Activated CD8-positive, alpha-beta T cell treated with anti-CD3 and anti-CD28 coated beads for 36 hours (primary cell): ENCODE results near the gene EIF1AD. TPM values are rescaled to one million over a fixed set of nuclear protein-coding genes. Genes with fewer than 3 reads are reported as not detected.

Experiments used
- ATAC-seq: fragments of 200-7000 bp; cut with Tn5 transposase; one replicate; pipeline ENCODE4 v1.10.0; 2021; ENCODE audit warnings: mild to moderate bottlenecking, moderate library complexity
- CTCF ChIA-PET: fragments of 350-600 bp; sonication (Branson Sonifier 250); formaldehyde crosslinking; loops from one replicate; lab custom pipeline; 2021; ENCODE audit warnings: antibody characterized with exemption; lab: Charles Lee
- POLR2A ChIA-PET: fragments of 350-600 bp; sonication (Branson Sonifier 250); formaldehyde crosslinking; loops from one replicate; lab custom pipeline; 2021; ENCODE audit warnings: antibody characterized with exemption; lab: Charles Lee
- DNase-seq: peaks from one replicate; pipeline ENCODE4 v3.0.0-alpha.2; 2020
- H3K27ac Mint-ChIP-seq: one replicate; pipeline ENCODE4 v1.8.0; 2021; ENCODE audit warnings: mild to moderate bottlenecking, mixed read lengths
- H3K27me3 Mint-ChIP-seq: one replicate; pipeline ENCODE4 v1.8.0; 2021; ENCODE audit warnings: mixed read lengths
- H3K36me3 Mint-ChIP-seq: one replicate; pipeline ENCODE4 v1.8.0; 2021; ENCODE audit warnings: low read depth, mixed read lengths
- H3K4me1 Mint-ChIP-seq: one replicate; pipeline ENCODE4 v1.8.0; 2021; ENCODE audit warnings: low read depth, mixed read lengths
- H3K4me3 Mint-ChIP-seq: one replicate; pipeline ENCODE4 v1.8.0; 2021; ENCODE audit warnings: mild to moderate bottlenecking, moderate library complexity, mixed read lengths
- H3K9me3 Mint-ChIP-seq: one replicate; pipeline ENCODE4 v1.8.0; 2021; ENCODE audit warnings: mixed read lengths
- intact Hi-C: fragments of 100-400 bp; cut with micrococcal nuclease; formaldehyde crosslinking; loops from one replicate; pipeline ENCODE4 v1.10.0; 2022
- total RNA-seq, 2 experiments: library from RNA; stranded (reverse); gene quantifications; one replicate each; pipeline ENCODE4 v1.2.3, GENCODE V29; 2021
- TF ChIP-seq, protein P1 (sequence below): fragments of 200-600 bp; IDR thresholded peaks from one replicate; pipeline ENCODE4 v1.8.0; 2022; ENCODE audit warnings: antibody characterized with exemption, mild to moderate bottlenecking

EIF1AD gene
- total RNA-seq, 2 experiments from 2014 or later = 44.4 to 45.6 TPM

DNA sequence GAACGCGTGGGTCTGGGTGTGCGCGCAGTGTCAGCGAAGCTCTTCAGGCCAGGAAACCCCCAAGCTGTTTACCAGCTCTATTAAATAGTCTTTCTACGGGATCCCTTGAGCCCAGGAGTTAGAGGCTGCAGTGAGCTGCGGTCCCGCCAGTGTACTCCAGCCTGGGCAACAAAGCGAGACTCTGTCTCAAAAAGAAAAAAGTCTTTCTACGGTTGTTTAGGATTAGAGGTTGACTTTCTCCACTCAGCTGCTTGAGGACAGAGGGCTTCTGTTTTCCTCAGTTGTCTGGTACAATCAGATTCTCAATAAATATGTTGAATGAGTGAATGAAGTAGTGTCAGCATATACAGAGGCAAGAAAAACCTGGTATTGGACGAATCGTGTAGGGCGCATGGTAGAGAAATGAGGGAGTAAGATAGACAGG is 39.8 kb downstream of the EIF1AD start:
- CTCF ChIA-PET = interaction anchor here (2.5 to 3.6 kb wide), 3 partner anchors 71 to 77 kb away, joined by 12 to 17 read pairs (median 13); partner anchors contain the start of genes CCDC85B and FIBP
- Mint-ChIP-seq H3K4me1 (peaks cover 40% of the 10 kb centered on the region), H3K27ac (peak overlapping the region; percentile 84), H3K36me3 (peaks cover 41% of the 10 kb centered on the region), H3K4me3 (peak overlapping the region; percentile 82), H3K27me3 (no peaks in the 10 kb centered on the region), H3K9me3 (no peaks in the 10 kb centered on the region)
- ATAC-seq = no peak
- intact Hi-C loops = loop anchor here (10.0 kb wide), 1 partner anchor 67 kb away; the partner anchor contains the start of gene CCDC85B
- no peak for DNase-seq
- POLR2A ChIA-PET = interaction anchor here (0.6 to 7.2 kb wide), 8 partner anchors 14 to 71 kb away, joined by 3 to 54 read pairs (median 4); partner anchors contain the start of genes CCDC85B and FIBP
- TF ChIP-seq, protein P1, sequence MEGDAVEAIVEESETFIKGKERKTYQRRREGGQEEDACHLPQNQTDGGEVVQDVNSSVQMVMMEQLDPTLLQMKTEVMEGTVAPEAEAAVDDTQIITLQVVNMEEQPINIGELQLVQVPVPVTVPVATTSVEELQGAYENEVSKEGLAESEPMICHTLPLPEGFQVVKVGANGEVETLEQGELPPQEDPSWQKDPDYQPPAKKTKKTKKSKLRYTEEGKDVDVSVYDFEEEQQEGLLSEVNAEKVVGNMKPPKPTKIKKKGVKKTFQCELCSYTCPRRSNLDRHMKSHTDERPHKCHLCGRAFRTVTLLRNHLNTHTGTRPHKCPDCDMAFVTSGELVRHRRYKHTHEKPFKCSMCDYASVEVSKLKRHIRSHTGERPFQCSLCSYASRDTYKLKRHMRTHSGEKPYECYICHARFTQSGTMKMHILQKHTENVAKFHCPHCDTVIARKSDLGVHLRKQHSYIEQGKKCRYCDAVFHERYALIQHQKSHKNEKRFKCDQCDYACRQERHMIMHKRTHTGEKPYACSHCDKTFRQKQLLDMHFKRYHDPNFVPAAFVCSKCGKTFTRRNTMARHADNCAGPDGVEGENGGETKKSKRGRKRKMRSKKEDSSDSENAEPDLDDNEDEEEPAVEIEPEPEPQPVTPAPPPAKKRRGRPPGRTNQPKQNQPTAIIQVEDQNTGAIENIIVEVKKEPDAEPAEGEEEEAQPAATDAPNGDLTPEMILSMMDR = no peak

DNA sequence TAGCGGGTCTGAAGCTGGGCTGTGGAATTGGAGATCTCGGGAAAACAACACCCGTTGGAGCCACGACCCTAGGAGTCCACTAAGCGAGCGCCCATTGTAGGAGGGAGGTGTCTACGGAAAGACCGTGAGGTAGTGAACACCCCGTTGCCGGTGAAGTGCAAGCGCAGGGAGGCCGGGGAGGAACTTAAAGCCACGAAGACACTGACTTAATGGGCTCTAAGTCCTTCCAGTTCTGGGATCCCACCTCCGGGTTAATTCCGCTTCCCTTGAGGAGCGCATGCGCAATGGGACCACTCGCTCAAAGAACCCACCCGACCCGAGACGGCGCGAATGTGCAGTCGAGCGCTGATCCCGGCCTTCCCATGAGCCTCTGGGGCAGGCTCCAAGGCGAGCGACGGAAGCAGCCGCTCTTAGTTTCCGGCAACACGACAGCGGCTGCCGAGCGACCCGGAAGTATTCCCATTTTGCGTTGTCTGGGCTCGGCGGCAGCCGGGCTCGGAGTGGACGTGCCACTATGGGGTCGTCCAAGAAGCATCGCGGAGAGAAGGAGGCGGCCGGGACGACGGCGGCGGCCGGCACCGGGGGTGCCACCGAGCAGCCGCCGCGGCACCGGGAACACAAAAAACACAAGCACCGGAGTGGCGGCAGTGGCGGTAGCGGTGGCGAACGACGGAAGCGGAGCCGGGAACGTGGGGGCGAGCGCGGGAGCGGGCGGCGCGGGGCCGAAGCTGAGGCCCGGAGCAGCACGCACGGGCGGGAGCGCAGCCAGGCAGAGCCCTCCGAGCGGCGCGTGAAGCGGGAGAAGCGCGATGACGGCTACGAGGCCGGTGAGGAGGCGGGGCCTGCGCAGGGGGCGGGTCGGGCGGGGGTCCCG is 40.5 kb downstream of the EIF1AD start, which contains the start of gene SART1:
Gene SART1 (plus strand): TSS at position 468 of the 874 bp plus-strand sequence. CDS start 47 bp downstream, at position 515.
- no peaks in the 10 kb centered on the region for H3K27me3 Mint-ChIP-seq
- H3K4me1 Mint-ChIP-seq = peaks cover 46% of the 10 kb centered on the region
- peak; percentile 98 for DNase-seq
- no peaks in the 10 kb centered on the region for H3K9me3 Mint-ChIP-seq
- intact Hi-C loops = loop anchor here (1.0 to 10.0 kb wide), 2 partner anchors 42 to 67 kb away; partner anchors contain the start of genes C11orf68, CCDC85B and DRAP1
- CTCF ChIA-PET = interaction anchor here (2.5 to 3.6 kb wide), 3 partner anchors 70 to 77 kb away, joined by 12 to 17 read pairs (median 13); partner anchors contain the start of genes CCDC85B and FIBP
- H3K36me3 Mint-ChIP-seq = peaks cover 36% of the 10 kb centered on the region
- peak; percentile 91 for ATAC-seq
- TF ChIP-seq, protein P1 = no peak
- POLR2A ChIA-PET = interaction anchor here (0.6 to 7.2 kb wide), 10 partner anchors 14 to 71 kb away, joined by 3 to 54 read pairs (median 4); partner anchors contain the start of genes CCDC85B, FIBP and FOSL1
- H3K4me3 Mint-ChIP-seq = peak within 1 kb of the TSS; percentile 82
- H3K27ac Mint-ChIP-seq = peak within 1 kb of the TSS; percentile 97

DNA sequence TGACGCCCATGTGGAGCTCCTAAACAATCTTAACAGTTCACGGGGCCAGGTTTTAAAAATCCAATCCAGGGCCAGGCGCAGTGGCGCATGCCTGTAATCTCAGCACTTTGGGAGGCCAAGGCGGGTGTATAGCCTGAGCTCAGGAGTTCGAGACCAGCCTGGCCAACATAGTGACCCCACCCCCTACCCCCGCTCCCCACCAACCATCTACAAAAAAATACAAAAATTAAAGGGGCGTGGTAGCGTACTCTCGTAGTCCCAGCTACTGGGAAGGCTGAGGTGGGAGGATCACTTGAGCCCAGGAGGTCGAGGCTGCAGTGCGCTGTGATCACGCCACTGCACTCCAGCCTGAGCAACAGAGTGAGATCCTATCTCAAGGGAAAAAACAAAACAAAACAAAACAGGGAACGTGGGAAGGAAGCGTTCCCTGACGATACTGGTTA is 41.1 kb downstream of the EIF1AD start:
- TF ChIP-seq, protein P1 = no peak
- intact Hi-C loops = loop anchor here (1.0 to 10.0 kb wide), 2 partner anchors 42 to 66 kb away; partner anchors contain the start of genes C11orf68, CCDC85B and DRAP1
- no peak for DNase-seq
- H3K4me3 Mint-ChIP-seq = peak overlapping the region; percentile 82
- peak overlapping the region; percentile 97 for H3K27ac Mint-ChIP-seq
- H3K4me1 Mint-ChIP-seq = peaks cover 48% of the 10 kb centered on the region
- CTCF ChIA-PET = interaction anchor here (1.3 to 3.6 kb wide), 4 partner anchors 70 to 298 kb away, joined by 3 to 17 read pairs (median 12); partner anchors contain the start of genes CCDC85B, FIBP and RELA
- H3K27me3 Mint-ChIP-seq = no peaks in the 10 kb centered on the region
- peaks cover 32% of the 10 kb centered on the region for H3K36me3 Mint-ChIP-seq
- no peaks in the 10 kb centered on the region for H3K9me3 Mint-ChIP-seq
- POLR2A ChIA-PET = interaction anchor here (0.6 to 7.2 kb wide), 6 partner anchors 21 to 476 kb away, joined by 3 to 54 read pairs (median 4); partner anchors contain the start of genes CCDC85B, FIBP and FOSL1
- ATAC-seq = peak; percentile 4

DNA sequence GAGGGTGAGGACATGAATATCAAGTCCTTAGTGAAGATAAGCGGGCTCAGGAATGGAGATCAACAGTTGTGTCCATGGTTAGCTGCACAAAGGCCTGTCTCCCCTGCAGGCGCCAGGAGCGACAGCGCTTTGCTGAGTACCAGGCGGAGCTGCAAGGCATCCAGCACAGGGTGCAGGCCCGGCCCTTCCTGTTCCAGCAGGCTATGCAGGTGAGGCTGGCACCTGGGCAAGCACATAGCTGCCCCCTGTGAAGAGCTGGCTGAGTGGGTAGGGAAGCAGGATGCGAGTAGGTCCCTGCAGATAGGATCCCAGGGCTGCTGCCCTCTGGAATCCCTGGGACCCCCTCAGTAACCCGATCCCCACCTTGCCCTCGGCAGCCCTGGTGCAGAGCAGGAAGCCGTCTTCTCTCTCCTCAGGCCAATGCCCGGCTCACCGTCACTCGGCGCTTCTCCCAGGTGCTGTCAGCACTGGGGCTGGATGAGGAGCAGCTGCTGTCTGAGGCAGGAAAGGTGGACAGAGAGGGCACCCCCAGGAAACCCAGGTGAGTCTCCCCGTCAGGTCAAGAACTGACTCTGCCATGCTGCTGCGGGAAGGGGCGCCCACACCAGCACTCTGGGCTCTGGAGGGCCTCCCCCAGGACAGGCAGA is 43.1 kb downstream of the EIF1AD start:
- H3K27me3 Mint-ChIP-seq = no peaks in the 10 kb centered on the region
- peaks cover 45% of the 10 kb centered on the region for H3K4me1 Mint-ChIP-seq
- peak overlapping the region; percentile 93 for H3K27ac Mint-ChIP-seq
- ATAC-seq (no peak), DNase-seq (no peak)
- no peaks in the 10 kb centered on the region for H3K9me3 Mint-ChIP-seq
- ChIA-PET POLR2A (interaction anchor here (0.7 to 7.2 kb wide), 8 partner anchors 28 to 539 kb away, joined by 3 to 54 read pairs (median 5); partner anchors contain the start of genes BANF1, CCDC85B, FIBP and FOSL1), CTCF (interaction anchor here (0.8 to 3.6 kb wide), 7 partner anchors 60 to 109 kb away, joined by 3 to 17 read pairs (median 3); partner anchors contain the start of genes CCDC85B, FIBP and MUS81)
- H3K36me3 Mint-ChIP-seq = peaks cover 16% of the 10 kb centered on the region
- intact Hi-C loops = no loop called here
- H3K4me3 Mint-ChIP-seq = no peak overlapping the region
- TF ChIP-seq, protein P1 = no peak
